GM08714 (cell line): ENCODE results near the gene SYT6.
"Not testable (repeated sequence)": the region's sequence is repeated elsewhere in the genome, so short reads cannot be mapped to it uniquely, and the experiment has no call there.

Experiments used
- H3K4me3 ChIP-seq: fragments of 200-500 bp; sonication (Bioruptor generic); 2 replicates; pipeline ENCODE4 v1.5.1; 2014; ENCODE audit warnings: mild to moderate bottlenecking, low read length, inconsistent platforms
- ZNF274 ChIP-seq: IDR thresholded peaks from 2 replicates; pipeline ENCODE4 v1.6.1; 2012; ENCODE audit warnings: mild to moderate bottlenecking, low read depth, low read length

Gene SYT6

DNA sequence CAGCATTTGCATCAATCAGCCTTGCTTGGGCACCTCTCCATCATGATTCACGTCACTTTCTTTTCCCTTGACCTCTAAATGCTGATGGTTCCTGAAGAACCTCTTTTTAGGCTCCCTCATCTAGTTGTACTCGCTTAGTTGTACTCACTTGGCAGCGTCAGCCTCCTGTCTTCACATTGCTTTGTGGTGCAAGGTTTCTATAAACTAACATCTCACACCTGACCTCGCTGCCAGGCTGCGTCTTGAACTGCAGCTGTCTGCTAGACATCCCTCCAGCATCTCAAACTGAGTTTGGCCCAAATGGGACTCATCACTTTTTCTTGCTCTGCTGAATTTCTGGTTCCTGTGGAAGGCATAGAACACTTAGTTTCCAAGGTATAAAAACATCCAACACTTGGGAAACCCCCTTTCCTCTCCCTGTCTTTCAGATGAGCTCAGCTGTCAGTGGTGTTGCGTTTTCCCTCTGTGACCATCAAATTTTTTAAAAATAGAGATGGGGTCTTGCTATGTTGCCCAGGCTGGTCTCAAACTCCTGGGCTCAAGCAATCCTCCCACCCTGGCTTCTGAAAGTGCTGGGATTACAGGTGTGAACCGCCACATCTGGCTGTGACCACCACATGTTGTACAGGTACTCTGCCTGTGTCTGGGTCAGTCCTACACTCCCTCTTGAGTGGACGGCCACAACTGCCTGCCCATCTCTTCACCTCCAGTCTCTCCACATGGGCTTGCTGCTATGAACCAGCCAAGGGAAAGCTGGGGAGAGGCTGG, 66.9 kb downstream of the SYT6 start:
- no peak overlapping the region for H3K4me3 ChIP-seq
- TF ChIP-seq ZNF274, result no peak

DNA sequence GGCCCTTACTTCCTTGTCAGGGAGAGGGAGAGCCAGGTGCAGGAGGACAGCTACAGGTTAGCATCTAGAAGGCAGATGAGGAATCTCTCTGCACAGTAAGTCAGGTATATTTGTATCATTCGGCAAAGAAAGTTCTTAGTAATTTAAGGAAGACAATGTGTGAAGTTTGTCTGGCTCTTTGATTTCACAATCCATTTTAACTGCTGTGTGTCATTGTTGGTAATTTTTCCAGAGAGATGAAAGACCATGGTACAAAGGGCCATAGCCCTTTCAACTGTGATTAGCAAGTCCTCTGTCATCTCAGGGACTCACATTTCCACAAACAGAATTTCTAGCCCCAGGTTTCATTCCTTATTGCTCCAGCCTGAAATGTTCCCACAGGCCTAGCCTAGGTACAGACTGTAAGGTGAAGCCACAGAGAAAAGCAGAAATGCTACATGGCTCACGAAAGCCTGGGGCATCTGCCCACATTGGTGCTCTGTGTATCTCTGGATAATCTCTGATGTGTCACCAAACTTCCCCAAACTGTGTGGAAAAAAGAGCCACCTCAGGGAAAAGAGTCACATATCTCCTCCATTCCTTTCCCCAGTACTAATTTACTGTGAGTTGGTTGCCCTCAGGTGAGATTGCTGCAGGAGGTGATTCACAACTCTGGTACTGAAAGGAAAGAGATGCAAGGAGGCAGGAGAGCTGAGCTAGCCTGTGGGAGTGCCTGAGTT, 70.6 kb downstream of the SYT6 start:
- no peak for TF ChIP-seq ZNF274
- H3K4me3 ChIP-seq, result no peak overlapping the region

DNA sequence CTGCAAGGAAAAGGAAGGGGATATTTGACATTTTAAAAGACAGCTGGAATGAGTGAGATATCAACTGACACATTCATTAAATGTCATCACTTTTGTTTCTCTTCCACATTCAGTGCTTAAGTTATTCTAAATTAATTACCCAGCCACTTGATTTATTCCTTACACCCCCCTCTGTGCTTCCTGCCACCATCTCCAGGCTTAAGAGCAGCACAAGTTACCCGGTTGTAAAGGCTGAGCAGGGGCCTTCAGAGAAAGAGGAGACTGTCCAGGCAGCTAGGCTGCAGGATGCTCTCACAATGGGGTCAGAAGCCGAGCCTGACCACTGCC, 71.4 kb downstream of the SYT6 start:
- no peak overlapping the region for H3K4me3 ChIP-seq
- TF ChIP-seq ZNF274, result no peak

DNA sequence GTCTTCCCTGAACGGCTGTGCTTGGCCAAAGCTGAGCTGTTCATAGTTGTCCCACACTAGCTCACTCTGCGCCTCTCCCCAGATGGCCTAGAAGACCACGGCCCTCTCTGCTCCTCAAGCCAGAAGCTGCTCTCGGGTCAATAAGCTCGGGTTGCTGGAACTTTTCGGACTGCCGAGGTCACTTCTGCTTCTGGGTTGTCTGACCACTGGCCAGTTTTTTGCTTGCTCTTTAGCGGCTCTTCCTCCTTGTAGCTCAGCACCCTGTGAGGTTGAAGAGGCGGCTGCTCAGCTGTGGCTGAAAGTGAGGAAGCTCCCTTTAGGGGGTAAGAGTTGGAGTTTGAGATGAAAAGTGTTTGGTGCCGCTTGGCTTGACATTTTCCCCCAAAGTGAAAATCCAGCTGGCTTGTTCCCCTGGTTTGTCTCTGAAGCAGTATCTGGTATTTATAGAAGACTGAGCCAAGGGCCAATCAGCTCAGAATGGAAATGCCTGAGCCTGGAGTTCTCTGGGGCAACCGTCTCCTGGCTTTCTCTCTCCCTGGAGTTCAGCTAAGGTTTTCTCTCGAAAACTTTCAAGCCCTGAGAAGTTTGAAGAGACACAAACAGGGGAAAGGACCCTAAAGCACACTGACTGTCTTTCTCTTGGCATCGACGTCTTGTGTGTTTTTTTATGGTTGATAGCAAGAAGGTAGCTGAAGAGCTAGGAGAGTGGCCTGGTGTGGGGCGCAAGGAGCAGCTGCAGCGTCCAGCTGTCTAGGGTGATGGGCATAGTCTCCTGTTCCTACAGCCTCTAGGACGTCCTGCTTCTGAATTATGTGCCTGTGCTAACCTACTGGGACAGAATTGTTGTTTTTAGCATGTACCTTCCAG, 72.0 kb downstream of the SYT6 start:
- TF ChIP-seq ZNF274, result no peak

DNA sequence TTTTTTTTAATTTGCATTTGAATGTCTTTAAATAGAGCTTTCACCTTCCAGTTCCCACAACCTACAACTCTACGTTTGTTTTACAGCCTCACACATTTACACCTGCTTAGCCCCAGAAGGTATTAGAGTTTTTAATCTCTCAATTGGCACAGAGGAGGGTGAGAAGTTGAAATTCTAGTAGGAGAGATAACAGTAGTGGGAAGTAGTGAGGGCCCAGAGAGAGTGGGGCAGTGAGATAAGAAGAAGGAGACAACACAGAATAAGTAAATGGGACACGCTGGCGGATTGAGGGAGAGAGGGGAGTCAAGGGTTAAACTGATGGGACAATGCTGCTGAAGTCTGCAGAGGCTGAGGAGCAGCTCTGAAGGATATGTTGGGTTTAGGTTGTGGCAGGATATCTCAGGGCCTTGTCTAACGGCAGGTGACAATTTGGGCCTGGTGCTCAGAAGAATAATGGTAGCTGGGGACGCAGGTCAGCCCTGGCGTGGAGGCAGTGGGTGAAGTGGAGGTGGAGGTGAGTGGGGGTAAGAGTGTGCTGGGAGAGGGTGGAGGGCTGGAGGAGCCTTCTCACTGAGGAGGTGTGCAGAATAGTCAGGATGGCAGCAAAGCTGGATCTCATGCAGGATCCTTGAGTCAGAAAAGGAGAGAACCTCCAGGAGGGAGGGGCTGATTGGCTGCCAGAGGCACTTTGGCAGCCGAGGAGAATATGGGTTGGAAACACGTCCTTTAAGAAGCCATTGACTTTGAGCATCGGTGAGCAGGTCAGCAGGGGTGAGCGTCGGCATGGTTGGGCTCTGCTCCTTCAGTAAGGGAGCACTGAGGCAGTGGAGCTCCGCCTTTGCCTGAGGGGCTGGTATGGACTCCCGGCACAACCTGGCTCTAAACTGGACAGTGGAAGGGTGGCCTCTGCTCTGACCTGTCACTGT, 72.9 kb downstream of the SYT6 start:
- TF ChIP-seq ZNF274, result no peak
- H3K4me3 ChIP-seq, result no peak overlapping the region

More for the DNA sequence above, 72.0 kb downstream of the SYT6 start:
- H3K4me3 ChIP-seq, result no peak overlapping the region

DNA sequence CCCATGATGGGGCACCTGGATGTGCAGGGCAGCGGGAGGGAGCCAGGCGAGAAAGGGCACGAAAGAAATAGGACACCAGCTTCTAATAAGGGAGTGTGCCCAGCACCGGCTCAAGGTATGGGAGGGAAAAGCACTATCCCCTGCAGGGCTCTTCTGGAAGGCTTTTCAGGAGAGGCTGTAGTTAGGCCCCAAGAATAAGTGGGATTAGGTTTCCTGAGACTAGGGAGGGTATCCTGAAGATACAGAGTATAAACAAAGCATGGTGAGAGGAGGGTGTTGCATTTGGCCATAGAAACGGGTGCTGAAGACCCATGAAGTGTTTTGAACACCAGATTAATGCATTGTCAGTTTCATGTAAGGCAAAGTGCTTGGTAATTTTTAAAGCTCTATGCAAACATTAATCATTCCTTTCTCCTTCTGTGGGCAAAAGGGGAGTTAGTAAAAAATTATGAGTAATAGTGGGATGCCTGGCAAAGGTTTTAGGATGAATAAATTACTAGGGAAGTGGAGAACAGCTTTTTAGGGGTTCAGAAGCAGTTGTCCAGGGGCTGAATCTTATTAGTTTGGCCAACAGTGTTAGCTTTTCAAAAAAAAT, 74.0 kb downstream of the SYT6 start:
- TF ChIP-seq ZNF274, result no peak
- no peak overlapping the region for H3K4me3 ChIP-seq

DNA sequence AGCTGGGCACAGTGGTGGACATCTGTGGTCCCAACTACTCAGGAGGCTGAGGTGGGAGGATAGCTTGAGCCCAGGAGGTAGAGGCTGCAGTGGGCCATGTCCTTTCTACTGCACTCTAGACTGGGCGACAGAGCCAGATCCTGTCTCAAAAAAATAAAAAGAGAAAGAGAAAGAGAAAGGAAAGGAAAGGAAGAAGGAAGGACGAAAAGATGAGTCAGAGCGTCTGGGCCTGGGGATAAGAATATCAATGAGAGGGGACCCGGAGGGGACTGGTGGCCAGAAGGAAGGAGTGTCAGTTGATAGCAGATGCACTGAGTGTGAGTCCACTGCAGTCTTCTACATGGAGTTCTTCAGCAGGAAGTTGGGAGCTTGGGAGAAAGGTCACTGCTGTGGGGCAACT, 75.6 kb downstream of the SYT6 start:
- H3K4me3 ChIP-seq, result no peak overlapping the region
- TF ChIP-seq ZNF274, result no peak

DNA sequence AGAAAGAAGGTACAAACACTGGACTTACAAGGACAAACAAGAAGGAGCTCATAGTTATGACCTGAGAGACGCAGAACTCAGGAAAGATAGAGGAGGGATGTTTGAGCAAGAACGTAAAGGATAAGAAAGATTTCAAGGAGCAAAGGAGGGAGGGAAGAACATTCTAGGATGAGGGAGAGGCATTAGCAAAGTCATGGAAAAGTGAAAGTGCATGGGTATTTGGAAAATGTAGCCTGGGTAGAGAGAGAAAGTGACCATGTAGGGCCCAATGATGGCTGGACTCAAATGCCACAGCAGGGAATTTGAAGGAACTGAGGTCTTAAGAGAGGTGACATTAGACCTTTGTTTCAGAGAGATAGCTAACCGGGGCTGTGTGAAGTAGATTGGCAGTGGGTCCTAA, 76.5 kb downstream of the SYT6 start:
- TF ChIP-seq ZNF274, result no peak
- no peak overlapping the region for H3K4me3 ChIP-seq

DNA sequence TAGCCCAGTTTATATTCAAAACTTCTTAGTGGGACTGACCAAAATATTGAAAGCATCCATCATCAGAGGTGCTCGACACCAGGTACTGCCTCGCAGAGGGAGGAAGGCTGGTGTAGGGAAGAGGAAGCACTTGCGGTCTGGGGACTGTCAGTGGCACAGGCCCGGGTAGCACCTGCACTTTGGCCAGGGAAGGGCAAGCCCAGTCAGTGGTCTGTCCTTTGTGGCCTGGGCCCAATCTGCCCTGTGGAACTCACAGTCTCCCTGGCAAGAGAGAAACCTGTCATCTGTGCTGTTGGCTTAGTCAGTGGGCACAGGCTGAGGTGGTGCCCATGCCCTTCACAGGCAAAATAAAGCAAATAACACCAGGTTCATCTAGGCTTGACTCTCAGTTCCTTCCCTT, 77.4 kb downstream of the SYT6 start:
- no peak overlapping the region for H3K4me3 ChIP-seq
- TF ChIP-seq ZNF274, result no peak

DNA sequence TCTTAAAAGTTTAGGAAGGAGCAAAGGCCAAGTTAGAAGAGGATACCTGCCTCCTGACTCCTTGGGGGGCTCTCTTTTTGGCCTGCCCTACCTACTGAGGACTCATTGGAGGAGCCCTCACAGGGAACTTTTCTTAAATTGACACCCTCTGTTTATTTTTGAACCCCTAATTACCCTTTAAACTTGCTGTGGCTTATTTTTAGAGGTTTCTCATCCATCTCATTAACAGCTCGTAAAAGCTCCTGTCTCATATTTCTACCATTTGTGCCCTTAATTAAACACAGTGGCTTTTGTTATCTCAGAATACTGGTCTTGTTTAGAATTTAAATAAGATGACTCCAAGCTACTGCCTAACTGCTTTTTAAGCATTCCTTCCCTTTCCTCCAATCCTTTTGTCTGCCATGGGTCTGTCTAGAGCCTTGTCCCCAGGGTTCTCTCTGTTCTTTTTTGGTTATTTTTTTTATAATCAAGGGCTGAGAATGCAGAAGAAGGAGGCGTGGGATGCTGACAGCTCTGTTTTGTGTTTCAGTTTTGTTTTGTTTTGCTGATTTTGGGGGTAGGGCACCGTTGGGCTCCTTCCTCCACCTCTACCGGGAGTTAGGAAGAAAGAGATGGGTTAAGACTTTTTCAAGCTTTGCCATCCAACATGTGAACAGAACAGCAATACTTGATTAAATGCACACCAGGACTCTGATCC, 78.0 kb downstream of the SYT6 start:
- no peak overlapping the region for H3K4me3 ChIP-seq
- TF ChIP-seq ZNF274, result no peak

DNA sequence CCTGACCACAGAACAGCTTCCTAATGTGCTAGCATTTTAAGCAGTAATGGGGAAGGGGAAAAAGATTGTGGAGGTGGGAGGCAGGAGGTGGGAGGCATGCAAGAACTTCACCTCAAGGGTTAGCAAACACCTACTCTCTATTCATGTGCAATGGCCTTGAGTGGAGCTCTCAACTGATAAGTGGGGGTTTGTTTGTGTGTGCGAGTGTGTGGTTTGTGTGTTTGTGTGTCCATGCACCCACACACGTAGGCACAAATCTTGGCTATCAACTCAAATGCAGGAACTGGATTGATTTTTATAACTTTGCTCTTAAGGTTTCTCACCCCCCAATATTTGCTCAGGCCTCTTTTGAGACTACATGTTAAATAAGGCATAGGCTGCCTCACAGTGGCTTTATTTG, 78.6 kb downstream of the SYT6 start:
- no peak overlapping the region for H3K4me3 ChIP-seq
- no peak for TF ChIP-seq ZNF274

DNA sequence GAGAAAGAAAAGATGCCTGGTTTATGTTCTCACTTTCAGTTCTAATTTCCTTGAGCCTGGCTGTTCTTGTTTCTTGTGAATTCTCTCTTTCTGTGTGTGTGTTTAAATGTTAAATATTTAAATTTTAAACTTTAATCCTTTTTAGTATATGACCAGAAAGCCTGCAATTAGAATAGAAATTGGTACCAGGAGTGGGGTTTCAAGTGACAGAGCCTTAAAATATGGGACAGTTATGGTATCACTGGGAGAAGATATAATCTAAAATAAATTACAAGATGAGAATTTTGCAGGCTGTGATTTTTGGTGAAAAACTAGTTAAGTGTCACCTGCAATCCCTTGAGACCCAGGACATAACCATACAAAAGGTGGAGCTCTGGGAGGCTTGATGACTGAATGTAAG, 81.4 kb downstream of the SYT6 start:
- H3K4me3 ChIP-seq, result no peak overlapping the region
- no peak for TF ChIP-seq ZNF274

DNA sequence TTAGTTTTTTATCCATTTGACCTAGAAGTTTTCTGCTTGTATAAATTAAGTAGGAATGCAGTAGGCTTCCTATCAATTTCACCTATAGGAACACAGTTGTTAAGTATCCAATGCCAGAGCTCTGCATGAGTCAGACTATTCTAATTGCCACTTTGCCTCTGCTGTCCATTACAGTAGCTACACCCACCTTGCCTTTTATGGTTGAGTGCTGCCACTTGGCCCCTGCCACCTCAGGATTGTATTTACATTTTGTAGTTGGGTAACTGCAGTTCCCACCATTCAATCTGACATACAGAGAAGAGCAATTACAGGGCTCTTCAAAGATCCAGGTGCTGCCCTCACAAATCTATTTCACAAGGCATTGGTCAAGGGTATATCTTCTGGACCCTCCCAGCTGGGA, 83.9 kb downstream of the SYT6 start:
- H3K4me3 ChIP-seq, result not testable (repeated sequence)

DNA sequence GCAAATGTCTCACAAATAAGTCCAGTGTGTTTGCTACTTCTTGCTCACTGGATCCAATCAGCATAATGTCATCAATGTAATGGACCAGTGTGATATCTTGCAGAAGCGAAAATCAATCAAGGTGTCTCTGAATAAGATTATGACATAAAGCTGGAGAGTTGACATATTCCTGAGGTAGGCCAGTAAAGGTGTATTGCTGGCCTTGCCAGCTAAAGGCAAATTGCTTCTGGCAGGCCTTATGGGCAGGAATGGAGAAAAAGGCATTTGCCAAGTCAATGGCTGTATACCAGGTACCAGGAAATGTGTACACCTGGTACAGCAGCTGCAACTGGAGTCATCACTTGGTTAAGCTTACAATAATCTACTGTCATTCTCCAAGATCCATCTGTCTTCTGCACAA, 85.0 kb downstream of the SYT6 start:
- not testable (repeated sequence) for H3K4me3 ChIP-seq

DNA sequence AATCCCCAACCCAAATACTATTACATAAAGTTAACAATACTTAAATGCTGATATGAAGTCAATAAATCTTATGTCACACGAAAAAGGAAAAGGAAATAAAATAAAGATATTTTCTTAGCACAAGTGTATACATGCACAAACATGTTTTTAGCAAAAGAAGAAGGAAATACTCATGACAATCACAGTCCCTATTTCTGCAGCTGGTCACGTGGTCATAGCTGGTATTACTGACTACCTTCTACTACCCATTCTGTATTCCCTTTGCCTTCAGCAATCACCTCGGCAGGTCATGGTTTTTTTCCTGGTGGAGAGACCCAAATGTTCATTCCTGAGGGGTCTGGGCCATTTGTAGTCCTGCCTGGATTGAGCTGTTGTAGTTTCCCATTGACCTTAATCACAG, 88.0 kb downstream of the SYT6 start:
- not testable (repeated sequence) for H3K4me3 ChIP-seq
